Measurements from ENCODE around the gene CST1. TPM values are rescaled to one million over a fixed set of nuclear protein-coding genes. Genes with fewer than 3 reads are reported as not detected.
"Not testable (repeated sequence)": the region's sequence is repeated elsewhere in the genome, so short reads cannot be mapped to it uniquely, and the experiment has no call there.

The CST1 gene
- total RNA-seq, 4 donors from 2014 or later, result not detected

- intact Hi-C loops (cut with DNase I; ENCODE audit: low total_unique reads), result no loop called here
- no peaks in the 10 kb centered on the region for H3K36me3 ChIP-seq
- no peaks in the 10 kb centered on the region for H3K27me3 ChIP-seq
- ATAC-seq (no peak), DNase-seq (no peak)
- in situ Hi-C loops (cut with MboI; ENCODE audit: low sequenced_read_pairs in 4 of 4), result no loop called here
- H3K9me3 ChIP-seq, result no peaks in the 10 kb centered on the region
- no peaks in the 10 kb centered on the region for H3K4me1 ChIP-seq
- H3K27ac ChIP-seq, result no peak overlapping the region
- no peak for TF ChIP-seq CTCF (IDR thresholded peaks at IDR 0.05 in 4 of 5, conservative IDR thresholded peaks at IDR 0.05 in 1 of 5)
- TF ChIP-seq POLR2A (IDR thresholded peaks at IDR 0.05), result no peak
- H3K4me3 ChIP-seq, result no peak overlapping the region
These were observed 23.3 kb upstream of the CST1 start for GRCh38 chr20:23774081-23774480.

GRCh38 chr20:23773579-23773978 is 22.8 kb upstream of the CST1 start:
- DNase-seq (no peak), ATAC-seq (no peak)
- H3K4me3 ChIP-seq, result no peak overlapping the region
- no peaks in the 10 kb centered on the region for H3K9me3 ChIP-seq
- H3K4me1 ChIP-seq, result no peaks in the 10 kb centered on the region
- no peaks in the 10 kb centered on the region for H3K27me3 ChIP-seq
- H3K27ac ChIP-seq, result no peak overlapping the region
- intact Hi-C loops (cut with DNase I; ENCODE audit: low total_unique reads) (no loop called here), in situ Hi-C loops (cut with MboI; ENCODE audit: low sequenced_read_pairs in 4 of 4) (no loop called here)
- no peak for TF ChIP-seq CTCF (IDR thresholded peaks at IDR 0.05 in 4 of 5, conservative IDR thresholded peaks at IDR 0.05 in 1 of 5)
- TF ChIP-seq POLR2A (IDR thresholded peaks at IDR 0.05), result no peak
- no peaks in the 10 kb centered on the region for H3K36me3 ChIP-seq

- no peak overlapping the region for H3K4me3 ChIP-seq
- intact Hi-C loops (cut with DNase I; ENCODE audit: low total_unique reads) (no loop called here), in situ Hi-C loops (cut with MboI; ENCODE audit: low sequenced_read_pairs in 4 of 4) (no loop called here)
- no peaks in the 10 kb centered on the region for H3K36me3 ChIP-seq
- no peak for TF ChIP-seq CTCF (IDR thresholded peaks at IDR 0.05 in 4 of 5, conservative IDR thresholded peaks at IDR 0.05 in 1 of 5)
- TF ChIP-seq POLR2A (IDR thresholded peaks at IDR 0.05), result no peak
- DNase-seq, result no peak
- H3K27ac ChIP-seq, result no peak overlapping the region
- no peak for ATAC-seq
- no peaks in the 10 kb centered on the region for H3K4me1 ChIP-seq
- H3K27me3 ChIP-seq, result no peaks in the 10 kb centered on the region
- no peaks in the 10 kb centered on the region for H3K9me3 ChIP-seq
These were observed 22.4 kb upstream of the CST1 start for GRCh38 chr20:23773127-23773526.

- no peaks in the 10 kb centered on the region for H3K4me1 ChIP-seq
- DNase-seq (no peak), ATAC-seq (no peak)
- H3K4me3 ChIP-seq, result no peak overlapping the region
- TF ChIP-seq POLR2A (IDR thresholded peaks at IDR 0.05), result no peak
- TF ChIP-seq CTCF (IDR thresholded peaks at IDR 0.05 in 4 of 5, conservative IDR thresholded peaks at IDR 0.05 in 1 of 5), result no peak
- in situ Hi-C loops (cut with MboI; ENCODE audit: low sequenced_read_pairs in 4 of 4), result no loop called here
- intact Hi-C loops (cut with DNase I; ENCODE audit: low total_unique reads), result no loop called here
- no peaks in the 10 kb centered on the region for H3K9me3 ChIP-seq
- H3K27ac ChIP-seq, result no peak overlapping the region
- H3K27me3 ChIP-seq, result no peaks in the 10 kb centered on the region
- no peaks in the 10 kb centered on the region for H3K36me3 ChIP-seq
These were observed 21.3 kb upstream of the CST1 start for GRCh38 chr20:23772074-23772473.

GRCh38 chr20:23770384-23770783 is 19.6 kb upstream of the CST1 start:
- Histone ChIP-seq H3K9me3 (no peaks in the 10 kb centered on the region), H3K4me1 (no peaks in the 10 kb centered on the region), H3K27ac (no peak overlapping the region), H3K4me3 (no peak overlapping the region), H3K36me3 (no peaks in the 10 kb centered on the region), H3K27me3 (no peaks in the 10 kb centered on the region)
- no peak for ATAC-seq
- in situ Hi-C loops (cut with MboI; ENCODE audit: low sequenced_read_pairs in 4 of 4), result no loop called here
- intact Hi-C loops (cut with DNase I; ENCODE audit: low total_unique reads), result no loop called here
- no peak for TF ChIP-seq POLR2A (IDR thresholded peaks at IDR 0.05)
- no peak for TF ChIP-seq CTCF (IDR thresholded peaks at IDR 0.05 in 4 of 5, conservative IDR thresholded peaks at IDR 0.05 in 1 of 5)
- no peak for DNase-seq

- in situ Hi-C loops (cut with MboI; ENCODE audit: low sequenced_read_pairs in 4 of 4); ATAC-seq: not testable (repeated sequence)
These were observed 17.8 kb upstream of the CST1 start for GRCh38 chr20:23768520-23768919.

More at GRCh38 chr20:23768520-23768919, 17.8 kb upstream of the CST1 start:
- H3K4me3 ChIP-seq; H3K4me1 ChIP-seq; H3K36me3 ChIP-seq; H3K27ac ChIP-seq; intact Hi-C loops (cut with DNase I; ENCODE audit: low total_unique reads); DNase-seq; H3K27me3 ChIP-seq; H3K9me3 ChIP-seq: not testable (repeated sequence)
